Ovary (tissue), 9 donors: Measurements from ENCODE around the gene SGMS1. TPM values are rescaled to one million over a fixed set of nuclear protein-coding genes. Genes with fewer than 3 reads are reported as not detected.

Experiments
- DNase-seq, 5 donors: peaks; one replicate each; pipeline ENCODE4 v3.0.0-alpha.2; 2019 to 2020
- H3K27ac ChIP-seq, 2 donors: fragments of 200-600 bp; one replicate each; pipeline versions ENCODE4 v1.5.1 to v1.8.0; 2019 to 2022
- H3K27me3 ChIP-seq: fragments of 200-600 bp; one replicate; pipeline ENCODE4 v1.8.0; 2022
- H3K36me3 ChIP-seq: fragments of 200-600 bp; sonication (generic); one replicate; pipeline ENCODE4 v1.5.1; 2019
- H3K4me1 ChIP-seq: one replicate; pipeline ENCODE4 v1.8.1; 2013; ENCODE audit warnings: mild to moderate bottlenecking, moderate library complexity; ENCODE audit not compliant: insufficient read depth
- H3K4me3 ChIP-seq: fragments of 200-600 bp; sonication (generic); one replicate; pipeline ENCODE4 v1.5.1; 2017
- H3K9me3 ChIP-seq, 2 donors: fragments of 200-600 bp in 1 of 2; sonication (generic) in 1 of 2; one replicate each; pipeline versions ENCODE4 v1.5.1 to v1.8.1; 2013 to 2019; ENCODE audit warnings: mild to moderate bottlenecking in 1 of 2, moderate library complexity in 1 of 2
- EP300 ChIP-seq: sonication (generic); formaldehyde crosslinking; IDR thresholded peaks from one replicate; pipeline ENCODE4 v1.6.1; 2017; ENCODE audit warnings: antibody characterized with exemption
- POLR2A ChIP-seq: fragments of 450-650 bp; IDR thresholded peaks from one replicate; pipeline ENCODE4 v1.6.1; 2017; ENCODE audit warnings: antibody characterized with exemption, mild to moderate bottlenecking, moderate library complexity
- WGBS, 3 donors: extraction: QIAGEN DNeasy Blood & Tissue Kit in 1 of 3; methylation state at CpG; one replicate each; pipeline versions ENCODE4 v1.1.5 to v1.1.7; 2013 to 2017; 5-methylcytosine and 5-hydroxymethylcytosine counted together
- intact Hi-C, 4 donors: fragments of 100-400 bp; cut with DNase I; formaldehyde crosslinking; loops; one replicate each; pipeline versions ENCODE4 v1.11.0 to v1.15.1; 2022 to 2023
- polyA plus RNA-seq, 2 donors: library from polyadenylated mRNA; stranded (reverse); fragments of 200-250 nt in 1 of 2; fragments of 350-450 nt in 1 of 2; fragmentation: Illumina TruSeq in 1 of 2; extraction: RNeasy Lipid Tissue Mini Kit (QIAGEN cat#74804) in 1 of 2; gene quantifications; one replicate each; pipeline ENCODE4 v1.2.3, GENCODE V29; 2013 to 2014
- total RNA-seq, 7 donors: library from RNA; depleted of rRNA in 2 of 7; stranded (reverse); fragments of >200 nt in 2 of 7; fragmentation: NEBNext Ultra II Directional in 3 of 7; extraction: Animal tissue kit (Norgen Biotek cat#: 25700) in 3 of 7; gene quantifications; one replicate each; pipeline versions ENCODE4 v1.1.0 to v1.2.4, GENCODE V29; 2016 to 2023
- TF ChIP-seq, protein P1 (sequence below), 3 donors: fragments of 450-650 bp in 2 of 3; fragments of 200-600 bp in 1 of 3; IDR thresholded peaks; one replicate each; pipeline versions ENCODE4 v1.5.1 to v1.8.0; 2016 to 2022; ENCODE audit warnings: antibody characterized with exemption in 3 of 3, mild to moderate bottlenecking in 1 of 3
- donor health status: DM: no; HTN: no; CAD: no; lungs with moderate emphysema.
- donor health status: DM: no; HTN: no; CAD: no.
- donor health status: Bipolar disorder and iron deficiency.
- donor health status: DM: yes; HTN: yes; CAD: no.
- donor health status: DM: no; HTN: no; CAD: no.
- donor health status: DM: yes; HTN: yes; CAD: no.

SGMS1 gene
- total and polyA plus RNA-seq, 9 donors, result 15.6 to 90.0 (median 39.0) TPM

- Histone ChIP-seq H3K36me3 (no peaks in the 10 kb centered on the region), H3K27ac (no peak overlapping the region), H3K9me3 (no peaks in the 10 kb centered on the region), H3K4me1 (no peaks in the 10 kb centered on the region), H3K27me3 (no peaks in the 10 kb centered on the region), H3K4me3 (no peak overlapping the region)
- intact Hi-C loops, result no loop called here
- WGBS, 3 donors, result 93 to 96% (median 95%) methylated on average over 2 of the region's 2 CpGs
- TF ChIP-seq EP300, result no peak
- TF ChIP-seq, protein P1, sequence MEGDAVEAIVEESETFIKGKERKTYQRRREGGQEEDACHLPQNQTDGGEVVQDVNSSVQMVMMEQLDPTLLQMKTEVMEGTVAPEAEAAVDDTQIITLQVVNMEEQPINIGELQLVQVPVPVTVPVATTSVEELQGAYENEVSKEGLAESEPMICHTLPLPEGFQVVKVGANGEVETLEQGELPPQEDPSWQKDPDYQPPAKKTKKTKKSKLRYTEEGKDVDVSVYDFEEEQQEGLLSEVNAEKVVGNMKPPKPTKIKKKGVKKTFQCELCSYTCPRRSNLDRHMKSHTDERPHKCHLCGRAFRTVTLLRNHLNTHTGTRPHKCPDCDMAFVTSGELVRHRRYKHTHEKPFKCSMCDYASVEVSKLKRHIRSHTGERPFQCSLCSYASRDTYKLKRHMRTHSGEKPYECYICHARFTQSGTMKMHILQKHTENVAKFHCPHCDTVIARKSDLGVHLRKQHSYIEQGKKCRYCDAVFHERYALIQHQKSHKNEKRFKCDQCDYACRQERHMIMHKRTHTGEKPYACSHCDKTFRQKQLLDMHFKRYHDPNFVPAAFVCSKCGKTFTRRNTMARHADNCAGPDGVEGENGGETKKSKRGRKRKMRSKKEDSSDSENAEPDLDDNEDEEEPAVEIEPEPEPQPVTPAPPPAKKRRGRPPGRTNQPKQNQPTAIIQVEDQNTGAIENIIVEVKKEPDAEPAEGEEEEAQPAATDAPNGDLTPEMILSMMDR (IDR thresholded peaks at IDR 0.05), result no peak
- DNase-seq, result no peak
Measured at GRCh38 chr10:50528206-50528605, 95.5 kb downstream of the SGMS1 start.

DNA sequence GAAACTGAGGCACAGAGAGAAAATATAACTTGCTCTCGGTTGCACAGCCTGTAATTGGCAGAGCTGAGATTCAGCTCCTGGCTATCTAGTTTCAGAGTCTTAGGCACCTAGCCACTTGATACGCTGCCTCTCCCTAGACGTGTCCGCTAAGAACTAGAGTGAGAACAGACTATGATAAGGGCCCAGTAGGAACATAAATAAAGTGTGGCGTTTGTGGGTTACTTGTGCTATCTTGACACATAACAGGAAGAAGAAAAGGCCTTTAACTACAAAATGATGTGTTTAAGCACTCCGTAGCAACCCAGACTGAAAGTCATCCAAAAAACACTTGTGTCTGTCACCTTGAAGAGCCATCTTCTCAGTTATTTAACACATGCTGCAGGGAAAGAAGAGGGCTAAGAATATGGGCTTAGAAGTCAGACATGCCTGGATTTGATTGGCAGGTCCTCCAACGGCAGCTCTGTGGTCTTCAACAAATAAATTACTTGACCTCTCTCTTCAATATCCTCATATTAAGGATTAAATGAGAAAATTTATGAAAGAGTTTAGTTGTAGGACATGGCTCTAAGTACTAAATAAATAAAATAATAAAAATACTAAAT lies 96.2 kb downstream of the SGMS1 start:
- no peak for DNase-seq
- no peaks in the 10 kb centered on the region for H3K36me3 ChIP-seq
- H3K27ac ChIP-seq, result no peak overlapping the region
- H3K4me3 ChIP-seq, result no peak overlapping the region
- H3K9me3 ChIP-seq, result no peaks in the 10 kb centered on the region
- TF ChIP-seq POLR2A (no peak), EP300 (no peak)
- TF ChIP-seq, protein P1 (IDR thresholded peaks at IDR 0.05), result no peak
- intact Hi-C loops, result no loop called here
- 49 to 57% (median 51%) methylated on average over 7 of the region's 7 CpGs for WGBS, 3 donors
- H3K4me1 ChIP-seq, result no peaks in the 10 kb centered on the region
- H3K27me3 ChIP-seq, result no peaks in the 10 kb centered on the region

DNA sequence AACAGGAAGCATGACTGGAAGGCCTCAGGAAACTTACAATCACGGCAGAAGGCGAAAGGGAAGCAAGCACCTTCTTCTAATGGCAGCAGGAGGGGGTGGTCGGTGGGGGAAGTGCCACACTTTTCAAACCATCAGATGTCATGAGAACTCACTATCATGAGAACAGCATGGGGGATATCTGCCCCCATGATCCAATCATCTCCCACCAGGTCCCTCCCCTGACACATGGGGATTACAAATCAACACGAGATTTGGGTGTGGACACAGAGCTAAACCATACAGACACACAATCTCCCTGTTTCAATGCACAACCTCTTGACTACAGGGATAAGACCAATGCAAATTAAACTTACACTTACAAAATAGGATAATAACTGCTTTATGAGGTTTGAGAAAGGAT lies 97.6 kb downstream of the SGMS1 start:
- Histone ChIP-seq H3K9me3 (no peaks in the 10 kb centered on the region), H3K36me3 (no peaks in the 10 kb centered on the region), H3K27ac (no peak overlapping the region), H3K4me1 (no peaks in the 10 kb centered on the region), H3K4me3 (no peak overlapping the region), H3K27me3 (no peaks in the 10 kb centered on the region)
- intact Hi-C loops, result no loop called here
- DNase-seq, result no peak
- TF ChIP-seq EP300 (no peak), POLR2A (no peak)
- TF ChIP-seq, protein P1 (IDR thresholded peaks at IDR 0.05), result no peak
- 94 to 95% (median 95%) methylated on average over 4 of the region's 4 CpGs for WGBS, 3 donors

GRCh38 chr10:50523357-50523756 lies 100.4 kb downstream of the SGMS1 start:
- Histone ChIP-seq H3K9me3 (no peaks in the 10 kb centered on the region), H3K27me3 (no peaks in the 10 kb centered on the region), H3K27ac (no peak overlapping the region), H3K36me3 (no peaks in the 10 kb centered on the region), H3K4me3 (no peak overlapping the region), H3K4me1 (no peaks in the 10 kb centered on the region)
- intact Hi-C loops, result no loop called here
- no peak for DNase-seq
- TF ChIP-seq POLR2A (no peak), EP300 (no peak)
- TF ChIP-seq, protein P1 (IDR thresholded peaks at IDR 0.05), result no peak
